NCI-H2227 treated with DMSO at 0.1 percent for 48 hours (cell line): ENCODE measurements around the gene ZNF106.

Experiments
- DNase-seq: peaks from one replicate; lab custom pipeline; 2025; lab: John Stamatoyannopoulos, UW

ZNF106 gene

DNA sequence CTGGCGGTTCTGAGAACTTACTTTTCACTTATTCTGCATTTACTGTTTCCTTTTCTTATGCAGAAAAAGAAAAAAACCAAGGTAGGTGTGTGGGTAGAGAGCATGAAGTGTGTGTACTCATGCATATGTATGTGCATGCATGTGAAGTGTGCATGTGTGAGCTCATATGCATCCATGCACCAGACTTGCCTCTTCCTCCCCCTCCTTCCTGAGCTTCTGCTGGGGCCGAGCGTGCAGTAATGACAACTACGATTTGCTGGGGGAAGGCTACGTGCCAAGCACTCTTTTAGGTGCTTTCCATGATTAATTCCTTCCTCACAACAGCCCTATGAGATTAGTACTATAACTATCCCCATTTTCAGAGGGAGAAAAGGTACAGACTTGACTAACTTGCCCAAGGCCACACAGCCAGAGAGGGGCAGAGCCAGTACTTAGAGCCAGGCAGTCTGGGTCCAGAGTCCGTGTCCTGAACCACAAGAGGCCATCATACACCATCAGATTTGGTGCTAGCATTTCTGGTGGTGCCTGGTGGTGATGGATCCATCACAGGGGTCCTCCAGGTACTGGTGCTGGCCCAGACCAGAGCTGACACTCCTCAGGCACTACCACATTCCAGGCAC is 85.0 kb downstream of the ZNF106 start:
- no peak for DNase-seq

DNA sequence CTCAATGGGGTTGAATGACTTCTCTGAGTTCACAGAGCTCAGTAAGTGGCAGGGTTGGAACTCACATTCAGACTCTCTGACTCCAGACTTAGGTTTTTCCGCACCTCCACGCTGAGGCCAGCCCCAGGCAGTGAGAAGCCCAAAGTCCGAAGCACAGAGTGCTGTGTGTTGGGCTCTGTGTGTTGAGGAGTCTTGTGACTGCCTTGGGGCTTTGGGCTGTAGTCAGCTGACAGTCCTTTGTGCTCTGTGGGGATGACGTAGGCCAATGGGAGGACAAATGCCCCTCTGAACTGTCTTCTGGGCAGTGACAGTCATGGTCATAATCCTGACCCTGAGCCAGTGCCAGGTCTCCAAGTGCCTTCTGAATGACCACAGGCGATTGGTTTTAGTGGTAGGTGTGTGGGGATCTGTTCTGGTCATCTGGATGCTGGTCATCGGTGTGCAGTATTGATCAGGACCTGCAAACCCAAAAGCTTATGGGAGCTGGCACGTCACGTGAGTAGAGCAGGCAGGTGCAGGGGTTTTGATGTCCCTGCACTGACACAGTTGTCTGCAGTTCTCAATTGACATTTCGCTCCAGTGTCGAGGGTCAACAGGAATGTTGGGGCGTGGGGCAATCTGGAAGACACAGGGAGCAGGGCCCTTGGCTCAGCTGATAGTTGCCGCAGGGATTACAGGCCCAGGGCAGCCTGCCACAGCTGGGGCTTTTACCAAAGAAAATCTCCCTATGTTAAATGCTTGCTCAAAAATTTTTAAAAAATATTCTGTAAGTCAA is 86.3 kb downstream of the ZNF106 start:
- no peak for DNase-seq

DNA sequence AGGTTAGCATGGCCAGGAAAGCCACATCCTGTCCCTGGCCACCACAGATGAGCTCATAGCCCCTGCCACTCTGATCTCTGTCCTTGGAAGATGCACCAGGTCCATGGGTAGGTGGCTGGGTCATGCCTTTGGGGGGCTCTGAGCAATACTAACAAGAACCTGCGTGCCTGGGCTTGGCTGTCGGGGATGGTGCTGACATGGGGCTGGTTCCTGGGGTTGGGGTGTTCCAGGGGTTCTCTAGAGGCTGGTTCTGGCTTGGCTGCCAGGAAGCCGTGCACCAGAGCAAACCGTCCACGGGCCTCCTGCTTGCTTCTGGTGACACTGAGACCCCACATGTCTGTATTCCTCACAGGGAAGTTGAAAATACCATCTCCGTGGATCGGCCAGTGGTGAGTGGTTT is 87.6 kb downstream of the ZNF106 start:
- DNase-seq = no peak

DNA sequence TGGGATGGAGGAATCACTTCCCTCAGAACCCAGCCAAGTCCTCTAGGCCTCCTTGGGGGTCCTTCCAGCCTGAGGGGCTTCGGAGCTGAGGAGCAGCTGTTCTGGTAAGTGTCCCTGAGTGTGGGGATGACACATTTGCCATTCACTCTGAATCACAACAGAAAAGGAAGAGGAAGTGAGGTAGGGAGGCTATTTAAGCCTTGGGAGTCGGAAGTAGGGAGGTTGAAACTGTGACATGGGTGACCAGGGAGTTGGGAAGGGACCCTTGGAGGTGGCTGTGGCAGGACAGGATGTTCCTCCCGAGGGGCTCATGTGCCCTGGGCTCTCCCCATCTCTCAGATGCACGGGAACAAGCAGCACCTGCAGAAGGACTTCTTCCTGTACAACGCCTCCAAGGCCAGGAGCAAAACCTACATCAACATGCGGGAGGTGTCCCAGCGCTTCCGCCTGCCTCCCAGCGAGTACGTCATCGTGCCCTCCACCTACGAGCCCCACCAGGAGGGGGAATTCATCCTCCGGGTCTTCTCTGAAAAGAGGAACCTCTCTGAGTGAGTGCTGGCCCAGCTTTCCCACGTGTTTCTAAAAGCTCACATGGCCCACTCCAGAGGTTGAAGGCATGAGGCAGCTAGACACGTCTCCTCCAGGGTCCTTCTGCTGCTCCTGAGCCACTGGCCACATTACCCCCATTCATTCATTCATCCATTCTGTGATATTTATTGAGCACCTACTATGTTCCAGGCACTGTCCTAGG is 88.3 kb downstream of the ZNF106 start:
- no peak for DNase-seq

DNA sequence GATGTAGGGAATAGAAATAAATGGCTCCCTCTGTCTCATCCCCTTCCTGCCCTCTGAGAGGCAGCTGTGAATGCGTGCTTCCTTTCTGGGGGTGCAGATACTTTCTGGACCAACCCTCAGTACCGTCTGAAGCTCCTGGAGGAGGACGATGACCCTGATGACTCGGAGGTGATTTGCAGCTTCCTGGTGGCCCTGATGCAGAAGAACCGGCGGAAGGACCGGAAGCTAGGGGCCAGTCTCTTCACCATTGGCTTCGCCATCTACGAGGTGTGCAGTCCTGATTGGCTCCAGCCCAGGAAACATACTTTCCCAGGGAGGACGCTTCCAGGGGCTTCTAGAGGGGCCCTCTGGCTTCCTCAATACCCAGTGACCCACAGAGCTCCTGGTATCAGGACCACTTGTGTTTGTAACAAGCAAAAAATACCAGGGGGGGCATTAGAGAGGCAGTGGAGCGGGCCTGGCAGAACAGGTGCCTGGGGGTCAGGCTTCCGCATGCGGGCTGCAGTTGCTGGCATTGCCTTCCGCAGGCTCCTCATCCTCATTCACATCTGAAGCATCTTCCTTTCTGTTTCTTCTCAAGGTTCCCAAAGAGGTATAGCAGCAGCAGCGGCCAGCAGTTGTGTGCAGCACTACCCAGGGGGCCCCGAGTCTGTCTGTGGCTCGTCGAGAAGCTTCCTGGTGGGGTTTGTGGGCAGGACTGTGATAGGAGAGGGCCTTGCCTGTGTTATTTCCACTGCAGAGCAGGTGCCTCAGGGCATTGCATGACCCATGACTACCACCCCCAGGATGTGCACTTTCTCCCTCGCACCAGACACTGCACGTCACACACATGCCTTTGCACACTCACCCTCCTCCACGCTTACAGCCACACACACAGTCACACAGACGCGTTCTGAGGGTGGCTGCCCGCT is 89.1 kb downstream of the ZNF106 start:
- DNase-seq = no peak

DNA sequence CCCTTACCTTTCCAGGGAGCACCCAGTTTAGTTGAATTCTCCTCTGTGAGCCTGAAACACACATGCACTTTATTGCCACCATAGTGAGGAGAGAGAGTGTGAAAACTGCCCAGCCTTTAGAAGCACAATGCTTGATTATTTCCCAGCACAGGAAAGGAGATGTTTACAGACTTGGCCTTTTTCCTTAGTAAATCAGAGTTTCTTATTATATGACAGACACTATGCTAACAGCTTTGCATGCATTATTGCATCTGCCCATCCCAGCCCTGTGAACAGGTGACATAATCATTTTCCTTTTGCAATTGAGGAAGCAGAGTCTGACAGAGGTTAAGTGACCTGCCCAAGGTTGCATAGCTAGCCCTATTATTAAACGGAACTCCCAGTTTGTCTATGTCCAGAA is 95.1 kb downstream of the ZNF106 start:
- no peak for DNase-seq

DNA sequence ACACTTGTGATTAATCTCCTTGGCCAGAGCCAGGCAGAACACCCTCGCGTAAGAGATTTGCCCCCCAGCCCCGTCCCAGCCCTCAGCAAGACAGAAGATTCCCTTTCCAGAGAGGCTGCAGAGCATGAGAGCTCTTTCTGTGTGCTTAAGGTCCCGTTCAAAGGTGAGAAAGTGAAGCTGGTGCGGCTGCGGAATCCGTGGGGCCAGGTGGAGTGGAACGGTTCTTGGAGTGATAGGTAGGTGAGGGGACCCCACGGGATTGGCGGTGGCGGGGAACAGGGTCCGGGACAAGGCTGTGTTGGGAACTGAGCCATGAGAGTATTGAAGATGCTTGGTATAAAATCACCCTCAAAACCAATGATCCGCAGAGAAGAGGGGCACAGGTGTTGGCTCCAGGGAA is 96.8 kb downstream of the ZNF106 start:
- DNase-seq = no peak

DNA sequence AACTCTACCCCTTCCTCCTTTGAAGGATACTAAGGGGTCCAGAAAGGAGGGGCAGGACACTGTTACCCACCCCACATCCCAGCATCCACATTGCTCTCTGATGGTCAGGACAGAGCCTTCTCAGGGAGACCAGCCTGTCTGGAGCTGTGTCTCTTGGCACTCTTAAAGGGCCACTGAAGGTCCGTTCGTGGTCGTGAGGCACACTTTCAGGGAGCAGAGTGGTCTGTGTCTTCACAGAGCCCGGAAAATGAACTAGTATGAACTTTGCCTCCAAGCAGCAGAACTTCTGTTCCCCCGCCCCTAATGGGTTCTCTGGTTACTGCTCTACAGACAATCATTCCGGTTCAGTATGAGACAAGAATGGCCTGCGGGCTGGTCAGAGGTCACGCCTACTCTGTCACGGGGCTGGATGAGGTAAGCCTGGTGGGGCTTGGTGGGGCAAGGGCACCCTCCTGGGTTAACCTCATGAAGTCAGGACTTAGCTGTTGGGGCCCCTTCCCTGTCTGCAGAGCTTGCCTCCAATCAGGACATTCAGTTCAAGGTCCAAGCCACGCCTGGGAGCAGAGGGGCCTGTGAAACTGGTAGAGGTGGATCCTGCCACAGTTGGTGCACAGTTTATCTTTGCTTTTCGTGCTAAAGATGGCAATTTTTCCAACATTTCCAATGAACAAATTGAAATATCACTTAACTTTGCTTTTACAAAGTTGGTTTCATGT is 98.5 kb downstream of the ZNF106 start:
- no peak for DNase-seq

DNA sequence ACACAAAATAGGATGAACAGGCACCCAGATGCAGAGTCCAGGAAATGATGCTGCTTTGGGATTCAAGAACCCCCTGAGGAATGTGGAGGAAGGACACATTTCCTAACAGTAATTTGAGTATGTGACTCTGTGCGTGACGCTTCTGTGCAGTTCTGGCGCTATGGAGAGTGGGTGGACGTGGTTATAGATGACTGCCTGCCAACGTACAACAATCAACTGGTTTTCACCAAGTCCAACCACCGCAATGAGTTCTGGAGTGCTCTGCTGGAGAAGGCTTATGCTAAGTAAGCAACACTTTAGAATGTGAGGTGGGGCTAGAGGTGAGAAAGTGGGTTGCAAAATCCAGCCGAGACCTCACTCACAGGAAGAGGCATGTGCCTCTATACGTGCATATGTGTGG is 103.3 kb downstream of the ZNF106 start:
- no peak for DNase-seq

DNA sequence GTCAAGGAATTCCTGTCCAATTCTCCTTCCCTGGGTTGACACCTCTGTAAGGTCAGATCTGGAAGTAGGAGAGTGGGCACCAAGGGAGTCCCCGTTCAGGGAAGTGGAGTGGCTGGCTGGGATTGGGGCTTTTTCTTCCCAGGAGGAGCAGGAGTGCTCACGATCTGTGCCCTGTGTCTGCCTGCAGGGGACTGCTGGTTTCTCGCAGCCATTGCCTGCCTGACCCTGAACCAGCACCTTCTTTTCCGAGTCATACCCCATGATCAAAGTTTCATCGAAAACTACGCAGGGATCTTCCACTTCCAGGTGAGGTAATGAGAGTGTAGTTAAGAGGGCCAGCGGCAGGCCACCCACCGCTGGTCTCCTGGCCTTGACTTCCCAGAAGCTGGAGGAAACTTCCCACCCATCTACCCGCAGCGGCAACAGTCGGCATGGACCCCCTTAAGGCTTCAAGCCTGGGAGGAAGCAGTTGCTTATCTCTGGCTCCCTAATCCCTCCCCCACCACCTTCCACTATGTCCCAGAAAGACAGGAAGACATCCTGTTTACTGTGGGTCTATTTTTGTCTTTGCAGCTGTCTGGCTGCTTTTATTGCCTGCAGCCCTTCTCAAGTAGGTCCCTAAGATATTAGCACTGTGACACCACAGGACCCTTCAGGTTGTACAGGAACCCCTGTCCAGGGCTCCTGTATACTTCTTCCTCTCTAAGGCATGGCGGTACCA is 104.8 kb downstream of the ZNF106 start:
- no peak for DNase-seq

DNA sequence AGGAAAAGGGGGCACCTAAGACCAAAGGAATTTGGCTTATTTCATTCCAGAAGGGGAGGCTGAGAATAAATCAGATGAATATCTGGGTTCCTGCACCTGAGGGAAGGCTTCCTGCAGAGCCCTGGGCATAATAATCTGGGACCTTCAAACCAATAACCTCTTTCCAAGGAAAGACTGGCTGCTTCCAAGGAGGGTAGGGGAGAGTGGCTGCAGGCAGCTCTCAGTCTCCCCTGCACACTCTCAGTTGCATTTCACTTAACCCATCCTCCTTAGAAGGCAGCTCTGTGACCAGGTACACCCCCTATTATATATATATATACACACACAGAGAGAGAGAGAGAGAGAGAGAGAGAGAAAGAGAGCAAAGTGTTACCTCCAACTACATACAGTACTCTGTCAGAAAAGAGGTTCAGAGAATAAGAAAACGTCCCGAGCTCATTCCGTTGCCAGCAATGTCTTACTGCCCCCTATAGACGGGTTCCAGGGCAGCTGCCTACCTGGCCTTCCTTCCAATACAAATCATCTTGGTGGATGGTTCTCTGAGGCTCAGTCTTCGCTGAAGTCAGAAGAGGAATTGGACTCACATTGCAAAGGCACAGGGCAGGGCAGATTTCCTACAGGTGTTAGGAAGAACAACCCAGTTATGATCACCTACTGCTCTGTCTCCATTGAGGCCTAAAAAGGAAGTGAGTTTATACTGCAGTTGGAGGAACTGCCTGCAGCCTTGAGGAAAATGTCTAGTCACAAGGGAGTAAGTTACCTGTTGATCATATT is 105.5 kb downstream of the ZNF106 start:
- DNase-seq = peak; percentile 35

DNA sequence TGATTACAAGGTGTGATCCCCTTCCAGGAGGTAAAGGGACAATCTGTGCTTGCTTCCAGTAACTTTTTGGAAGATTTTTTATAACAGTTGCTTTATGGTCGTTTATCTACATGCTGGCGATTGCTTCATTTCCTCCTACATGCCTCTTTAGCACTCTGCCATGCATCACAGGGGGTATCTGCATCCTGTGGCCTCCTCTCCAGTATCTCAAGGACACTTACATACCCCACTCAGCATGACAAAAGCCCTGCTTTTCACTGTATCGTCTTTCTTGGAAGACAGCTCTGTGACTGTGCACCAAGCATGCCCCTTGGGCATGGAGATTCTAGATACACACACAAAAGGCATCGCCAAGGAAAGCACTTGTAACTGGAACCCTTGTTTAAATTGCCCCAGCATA is 106.3 kb downstream of the ZNF106 start:
- no peak for DNase-seq

DNA sequence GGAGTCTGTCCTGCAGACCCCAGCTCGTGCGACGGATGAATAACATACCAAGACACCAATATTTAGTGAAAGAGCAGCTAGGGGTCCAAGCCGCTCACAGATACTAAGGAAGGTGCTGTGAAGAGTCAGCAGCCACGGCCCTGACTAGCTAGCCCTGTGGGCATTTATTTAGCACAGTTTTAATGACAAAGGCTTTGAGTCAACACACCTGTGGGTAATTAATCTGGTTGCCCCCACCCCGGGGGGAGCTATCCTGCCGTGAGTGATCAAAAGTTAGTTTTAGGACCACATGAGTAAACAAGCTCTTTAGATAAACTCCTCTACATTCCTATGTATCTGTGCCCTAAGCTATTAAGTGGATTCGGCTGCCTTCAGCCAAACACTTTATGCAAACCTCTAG is 112.9 kb downstream of the ZNF106 start:
- DNase-seq = no peak

DNA sequence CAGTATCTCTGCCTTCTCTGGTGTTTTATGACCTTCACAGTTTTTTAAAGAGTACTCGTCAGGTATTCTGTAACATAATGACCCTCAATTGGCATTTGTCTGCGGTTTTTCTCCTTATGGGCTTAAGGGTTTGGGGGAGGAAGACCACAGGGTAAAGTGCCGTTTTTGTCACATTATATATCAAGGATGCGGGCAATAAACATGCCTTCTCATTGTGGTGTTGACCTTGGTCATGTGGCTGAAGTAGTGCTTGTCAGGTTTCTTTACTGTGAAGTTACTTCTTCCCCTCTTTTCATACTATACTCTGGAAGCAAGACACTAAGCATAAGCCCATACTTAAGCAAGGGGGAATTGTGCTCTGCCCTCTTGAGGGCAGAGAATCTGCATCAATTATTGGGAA is 115.0 kb downstream of the ZNF106 start:
- DNase-seq = no peak

DNA sequence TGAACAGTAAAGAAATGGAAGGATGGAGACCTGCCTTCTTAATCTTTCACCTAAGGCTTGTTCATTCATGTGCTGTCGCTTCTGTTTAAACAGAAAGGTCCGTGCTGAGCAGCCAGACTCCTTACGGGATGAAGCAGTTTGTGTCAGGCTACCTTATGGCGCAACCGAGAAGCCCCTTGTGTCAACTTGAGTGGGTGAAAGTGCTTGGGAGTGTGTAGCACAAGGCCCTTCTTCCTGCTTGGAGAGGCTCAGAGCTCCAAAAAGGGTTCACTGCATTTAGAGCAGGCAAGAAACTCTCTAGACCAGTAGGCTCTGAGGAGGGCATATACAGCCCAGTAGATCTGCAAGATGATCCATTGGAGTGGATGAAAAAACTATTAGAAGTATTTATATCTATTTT is 115.7 kb downstream of the ZNF106 start:
- no peak for DNase-seq

DNA sequence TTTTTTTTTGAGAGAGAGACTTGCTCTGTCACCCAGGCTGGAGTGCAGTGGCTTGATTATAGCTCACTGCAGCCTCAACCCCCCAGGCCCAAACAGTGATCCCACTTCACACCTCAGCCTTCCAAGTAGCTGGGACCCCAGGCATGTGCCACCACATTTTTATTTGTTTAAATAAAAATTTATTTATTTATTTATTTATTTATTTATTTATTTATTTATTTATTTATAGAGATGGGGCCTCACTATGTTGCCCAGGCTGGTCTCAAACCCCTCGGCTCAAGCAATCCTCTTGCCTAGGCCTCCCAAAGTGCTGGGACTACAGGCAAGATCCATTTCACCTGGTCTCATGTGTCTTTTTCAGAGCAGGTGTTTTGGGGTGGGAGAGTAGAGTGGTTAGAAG is 116.1 kb downstream of the ZNF106 start:
- no peak for DNase-seq

DNA sequence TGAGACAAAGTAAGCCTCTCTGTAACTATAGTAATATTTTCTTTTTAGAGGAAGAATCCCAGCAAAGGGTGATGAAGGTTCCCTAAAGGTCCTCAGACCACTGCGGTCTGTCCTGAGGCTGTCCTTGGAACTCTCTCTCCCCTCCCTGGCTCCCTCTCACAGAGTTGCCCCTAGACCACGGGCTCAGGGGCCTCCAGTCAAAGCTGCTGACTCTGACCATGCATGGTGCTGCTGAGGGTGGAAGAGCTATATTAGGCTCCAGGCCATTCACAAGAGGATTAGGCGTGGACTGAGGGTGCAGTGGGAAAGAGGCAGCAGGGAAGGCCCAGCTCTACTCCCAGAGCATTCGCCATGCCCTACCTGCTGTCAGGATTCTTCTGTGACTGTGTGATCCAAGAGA is 117.0 kb downstream of the ZNF106 start:
- no peak for DNase-seq

DNA sequence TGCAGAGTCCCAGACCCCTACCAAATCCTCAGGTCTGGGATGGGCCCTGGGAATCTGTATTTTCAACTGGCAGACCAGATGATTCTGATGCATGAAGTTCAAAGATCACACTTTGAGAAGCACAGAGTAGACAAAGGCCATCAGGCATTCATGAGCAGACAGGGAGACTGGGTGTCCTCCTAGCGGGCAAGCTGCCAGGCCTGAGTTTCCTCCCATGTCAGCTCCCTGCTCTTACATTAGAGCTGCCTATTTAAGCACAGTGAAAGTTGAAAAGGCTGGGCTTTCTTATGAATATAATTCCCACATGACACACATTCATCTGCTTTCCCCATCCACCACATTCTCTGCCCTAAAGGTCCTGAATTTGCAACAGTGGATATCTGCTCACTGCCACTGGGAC is 117.7 kb downstream of the ZNF106 start:
- no peak for DNase-seq

DNA sequence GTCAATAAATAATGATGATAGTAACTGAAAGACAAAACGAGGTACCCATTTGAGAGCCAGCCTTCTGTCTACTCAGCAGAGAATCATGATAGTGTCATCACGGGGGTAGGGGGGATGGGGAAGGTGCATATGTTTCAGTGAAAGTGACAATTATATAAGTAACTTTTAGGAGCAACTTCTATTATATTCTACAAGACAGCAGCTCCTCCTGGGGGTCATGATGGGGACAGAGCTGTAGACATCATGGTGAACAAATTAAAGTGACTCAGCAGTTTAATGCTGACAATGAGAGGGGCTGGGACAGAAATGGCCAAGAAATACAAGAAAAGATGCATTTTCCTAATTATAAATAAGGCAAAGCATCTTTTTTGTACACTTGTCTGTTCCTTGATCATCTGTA is 119.8 kb downstream of the ZNF106 start:
- DNase-seq = no peak

DNA sequence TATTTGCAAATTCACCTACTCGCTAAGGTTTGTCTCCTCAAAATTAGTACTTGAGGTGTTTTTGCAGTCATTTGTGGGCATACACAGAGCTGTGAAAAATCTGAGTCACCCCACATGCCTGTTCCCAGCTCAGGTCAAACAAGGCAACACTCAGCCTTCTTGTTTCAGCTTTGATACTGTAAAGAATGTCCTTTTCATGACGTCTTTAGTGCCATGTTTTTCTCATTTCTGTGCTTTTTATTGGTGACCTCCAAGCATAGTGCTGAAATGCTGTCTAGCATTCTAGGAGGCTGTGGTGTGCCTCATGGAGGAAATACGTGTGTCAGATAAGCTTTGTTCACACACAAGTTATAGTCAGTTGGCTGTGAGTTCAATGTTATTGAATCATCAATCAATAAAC is 122.8 kb downstream of the ZNF106 start:
- DNase-seq = no peak
